HepG2 (cell line): ENCODE measurements around the gene ACAP1. TPM values are rescaled to one million over a fixed set of nuclear protein-coding genes. Genes with fewer than 3 reads are reported as not detected.

Experiments used
- CBFB ChIP-seq: sonication (generic); formaldehyde crosslinking; IDR thresholded peaks from 2 replicates; pipeline ENCODE4 v1.4.0; 2020; ENCODE audit warnings: missing genetic modification reagents
- CBX5 ChIP-seq: sonication (generic); formaldehyde crosslinking; IDR thresholded peaks from 2 replicates; pipeline ENCODE4 v1.4.0; 2020; ENCODE audit warnings: missing genetic modification reagents, borderline replicate concordance
- FOSL2 ChIP-seq: sonication (generic); formaldehyde crosslinking; IDR thresholded peaks from 2 replicates; pipeline ENCODE4 v1.4.0; 2020; ENCODE audit warnings: missing genetic modification reagents
- FOXK1 ChIP-seq: sonication (generic); formaldehyde crosslinking; IDR thresholded peaks from 2 replicates; pipeline ENCODE4 v1.4.0; 2020; ENCODE audit warnings: low read depth, missing genetic modification reagents, borderline replicate concordance
- HNF1A ChIP-seq, 2 experiments: sonication (generic) in 1 of 2; formaldehyde crosslinking in 1 of 2; IDR thresholded peaks; 2 replicates each; pipeline versions ENCODE4 v1.4.0 to v1.6.1; 2016 to 2020; ENCODE audit warnings: borderline replicate concordance in 1 of 2, low read depth in 1 of 2, mild to moderate bottlenecking in 1 of 2, missing genetic modification reagents in 1 of 2
- MTA1 ChIP-seq: sonication (generic); formaldehyde crosslinking; IDR thresholded peaks from 2 replicates; pipeline ENCODE4 v1.4.0; 2020; ENCODE audit warnings: missing genetic modification reagents, mild to moderate bottlenecking, borderline replicate concordance
- TEAD2 ChIP-seq: sonication (generic); formaldehyde crosslinking; IDR thresholded peaks from 2 replicates; pipeline ENCODE4 v1.9.0; 2021; ENCODE audit warnings: missing genetic modification reagents
- ZNF660 ChIP-seq: sonication (generic); formaldehyde crosslinking; IDR thresholded peaks from 2 replicates; pipeline ENCODE4 v1.5.1; 2020; ENCODE audit warnings: mild to moderate bottlenecking, low read depth, missing genetic modification reagents, borderline replicate concordance
- ZNF674 ChIP-seq: sonication (generic); formaldehyde crosslinking; IDR thresholded peaks from 2 replicates; pipeline ENCODE4 v1.5.0; 2020; ENCODE audit warnings: low read depth, mild to moderate bottlenecking, missing genetic modification reagents
- polyA plus RNA-seq, 8 experiments: library from polyadenylated mRNA; depleted of rRNA in 3 of 8; stranded (reverse) in 7 of 8; unstranded in 1 of 8; fragments of >200 nt; fragmentation: Illumina TruSeq in 4 of 8; extraction: Trizol in 4 of 8; gene quantifications; 2 replicates each; pipeline versions ENCODE4 v1.2.1 to v1.2.3, GENCODE V29; 2011 to 2016; ENCODE audit warnings: low read depth in 4 of 8, missing spikeins in 1 of 8, mixed read lengths in 1 of 8; ENCODE audit not compliant: insufficient read depth in 1 of 8
- total RNA-seq, 5 experiments: library from RNA; depleted of rRNA; stranded (reverse); fragments of >200 nt; fragmentation: Illumina TruSeq; extraction: Trizol; gene quantifications; 2 replicates each; pipeline ENCODE4 v1.2.3, GENCODE V29; 2016; ENCODE audit warnings: low read depth in 1 of 5
- TF ChIP-seq, protein P1 (sequence below): sonication (generic); formaldehyde crosslinking; IDR thresholded peaks from 2 replicates; pipeline ENCODE4 v1.5.1; 2020; ENCODE audit warnings: mild to moderate bottlenecking, missing genetic modification reagents, moderate library complexity

ACAP1 gene
- total and polyA plus RNA-seq, 2 of the 13 experiments (the other 11 are each of a cell fraction or from before 2014, with no cell fraction given): 1.3 to 2.5 TPM

DNA sequence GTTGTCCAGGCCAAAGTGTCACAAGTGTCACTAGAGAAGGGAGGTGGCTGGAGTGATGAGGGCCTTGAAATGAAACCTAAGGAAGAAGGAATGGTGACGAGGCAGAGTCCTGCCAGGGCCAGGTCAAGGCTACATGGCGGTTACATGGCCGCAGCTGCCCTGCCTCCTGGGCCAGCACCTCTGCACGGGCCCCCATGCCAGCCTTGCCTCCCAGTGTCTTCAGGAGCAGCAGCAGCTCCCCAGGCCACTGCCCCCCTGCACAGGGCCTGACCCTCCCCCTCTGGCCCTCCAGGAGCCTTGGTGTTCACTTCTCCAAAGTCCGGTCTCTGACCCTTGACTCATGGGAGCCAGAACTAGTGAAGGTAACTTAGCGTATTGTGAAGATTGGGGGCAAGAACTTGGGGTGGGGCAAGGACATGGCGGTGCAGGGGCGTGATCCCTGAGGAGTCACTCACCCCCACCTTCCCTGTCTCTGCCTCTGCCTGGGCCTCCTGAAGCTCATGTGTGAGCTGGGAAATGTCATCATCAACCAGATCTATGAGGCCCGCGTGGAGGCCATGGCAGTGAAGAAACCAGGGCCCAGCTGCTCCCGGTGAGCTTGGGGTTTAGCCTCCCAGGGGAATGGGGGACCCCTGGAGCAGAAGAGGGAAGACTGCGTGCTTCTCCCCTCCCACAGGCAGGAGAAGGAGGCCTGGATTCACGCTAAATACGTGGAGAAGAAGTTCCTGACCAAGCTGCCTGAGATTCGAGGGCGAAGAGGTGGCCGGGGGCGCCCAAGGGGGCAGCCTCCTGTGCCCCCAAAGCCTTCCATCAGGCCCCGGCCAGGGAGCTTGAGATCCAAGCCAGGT is 11.5 kb downstream of the ACAP1 start (continued):
- TF ChIP-seq HNF1A (IDR thresholded peaks at IDR 0.05; ENCODE audit: low read depth) (no peak), HNF1A (CRISPR knock-in tag; IDR thresholded peaks at IDR 0.05; ENCODE audit: borderline replicate concordance) (0 out of 2 replicates have a peak, but pooled peaks have one; percentile 10), FOSL2 (CRISPR knock-in tag) (no peak), CBX5 (CRISPR knock-in tag) (no peak), MTA1 (CRISPR knock-in tag) (no peak), TEAD2 (CRISPR knock-in tag) (no peak), FOXK1 (no peak), ZNF674 (CRISPR knock-in tag) (no peak), CBFB (CRISPR knock-in tag) (no peak), ZNF660 (no peak)
- TF ChIP-seq, protein P1, sequence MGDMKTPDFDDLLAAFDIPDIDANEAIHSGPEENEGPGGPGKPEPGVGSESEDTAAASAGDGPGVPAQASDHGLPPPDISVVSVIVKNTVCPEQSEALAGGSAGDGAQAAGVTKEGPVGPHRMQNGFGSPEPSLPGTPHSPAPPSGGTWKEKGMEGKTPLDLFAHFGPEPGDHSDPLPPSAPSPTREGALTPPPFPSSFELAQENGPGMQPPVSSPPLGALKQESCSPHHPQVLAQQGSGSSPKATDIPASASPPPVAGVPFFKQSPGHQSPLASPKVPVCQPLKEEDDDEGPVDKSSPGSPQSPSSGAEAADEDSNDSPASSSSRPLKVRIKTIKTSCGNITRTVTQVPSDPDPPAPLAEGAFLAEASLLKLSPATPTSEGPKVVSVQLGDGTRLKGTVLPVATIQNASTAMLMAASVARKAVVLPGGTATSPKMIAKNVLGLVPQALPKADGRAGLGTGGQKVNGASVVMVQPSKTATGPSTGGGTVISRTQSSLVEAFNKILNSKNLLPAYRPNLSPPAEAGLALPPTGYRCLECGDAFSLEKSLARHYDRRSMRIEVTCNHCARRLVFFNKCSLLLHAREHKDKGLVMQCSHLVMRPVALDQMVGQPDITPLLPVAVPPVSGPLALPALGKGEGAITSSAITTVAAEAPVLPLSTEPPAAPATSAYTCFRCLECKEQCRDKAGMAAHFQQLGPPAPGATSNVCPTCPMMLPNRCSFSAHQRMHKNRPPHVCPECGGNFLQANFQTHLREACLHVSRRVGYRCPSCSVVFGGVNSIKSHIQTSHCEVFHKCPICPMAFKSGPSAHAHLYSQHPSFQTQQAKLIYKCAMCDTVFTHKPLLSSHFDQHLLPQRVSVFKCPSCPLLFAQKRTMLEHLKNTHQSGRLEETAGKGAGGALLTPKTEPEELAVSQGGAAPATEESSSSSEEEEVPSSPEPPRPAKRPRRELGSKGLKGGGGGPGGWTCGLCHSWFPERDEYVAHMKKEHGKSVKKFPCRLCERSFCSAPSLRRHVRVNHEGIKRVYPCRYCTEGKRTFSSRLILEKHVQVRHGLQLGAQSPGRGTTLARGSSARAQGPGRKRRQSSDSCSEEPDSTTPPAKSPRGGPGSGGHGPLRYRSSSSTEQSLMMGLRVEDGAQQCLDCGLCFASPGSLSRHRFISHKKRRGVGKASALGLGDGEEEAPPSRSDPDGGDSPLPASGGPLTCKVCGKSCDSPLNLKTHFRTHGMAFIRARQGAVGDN (CRISPR knock-in tag): 0 out of 2 replicates have a peak, but pooled peaks have one; percentile 7
